Measurements from ENCODE around the gene FAM135A.
"Not testable (repeated sequence)": the region's sequence is repeated elsewhere in the genome, so short reads cannot be mapped to it uniquely, and the experiment has no call there.

Gene FAM135A

DNA sequence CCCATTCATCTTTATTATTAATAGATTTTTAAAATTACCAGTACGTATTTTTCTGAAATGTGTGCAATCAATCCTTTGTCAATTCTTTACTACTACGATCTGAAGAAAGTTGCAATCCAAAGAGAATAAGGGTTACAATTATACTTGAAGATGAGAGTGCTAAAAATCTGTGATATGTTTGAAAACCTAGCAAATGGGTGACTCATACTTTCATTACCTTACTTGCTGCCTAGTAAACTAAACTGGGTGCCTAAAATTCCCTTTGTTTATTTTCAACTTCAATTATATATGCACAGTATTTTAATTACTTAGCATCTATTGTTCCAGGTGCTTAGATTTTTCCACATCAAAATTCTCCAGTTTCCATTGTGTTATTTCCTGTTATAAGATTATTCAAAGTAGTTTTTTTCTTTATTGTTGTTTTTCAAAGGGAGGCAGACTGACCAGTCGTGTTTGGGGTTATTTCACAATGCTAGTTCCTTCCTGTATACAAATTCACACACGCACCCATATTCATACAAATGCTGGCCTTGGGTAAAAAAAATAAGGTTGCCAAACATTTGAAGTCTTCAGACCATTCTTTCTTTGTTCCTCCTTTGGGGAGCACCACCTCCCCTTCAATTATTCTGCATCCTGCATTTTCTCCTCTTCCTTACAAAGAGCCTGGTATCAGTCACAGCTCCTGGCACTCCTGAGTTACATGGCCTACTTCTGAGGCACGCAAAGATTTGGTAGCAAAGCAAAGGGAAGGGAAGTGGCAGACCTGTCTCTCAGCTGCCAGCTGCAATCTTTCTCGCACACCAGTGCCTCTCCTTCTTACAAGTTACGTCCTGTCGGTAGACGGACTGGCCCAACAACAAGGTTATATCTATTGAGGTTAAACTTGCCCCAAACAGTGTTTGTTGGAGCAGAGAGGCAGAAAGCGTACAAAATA lies 16.2 kb upstream of the FAM135A start:
- DNase-seq, result peak; percentile 27 to 28

DNA sequence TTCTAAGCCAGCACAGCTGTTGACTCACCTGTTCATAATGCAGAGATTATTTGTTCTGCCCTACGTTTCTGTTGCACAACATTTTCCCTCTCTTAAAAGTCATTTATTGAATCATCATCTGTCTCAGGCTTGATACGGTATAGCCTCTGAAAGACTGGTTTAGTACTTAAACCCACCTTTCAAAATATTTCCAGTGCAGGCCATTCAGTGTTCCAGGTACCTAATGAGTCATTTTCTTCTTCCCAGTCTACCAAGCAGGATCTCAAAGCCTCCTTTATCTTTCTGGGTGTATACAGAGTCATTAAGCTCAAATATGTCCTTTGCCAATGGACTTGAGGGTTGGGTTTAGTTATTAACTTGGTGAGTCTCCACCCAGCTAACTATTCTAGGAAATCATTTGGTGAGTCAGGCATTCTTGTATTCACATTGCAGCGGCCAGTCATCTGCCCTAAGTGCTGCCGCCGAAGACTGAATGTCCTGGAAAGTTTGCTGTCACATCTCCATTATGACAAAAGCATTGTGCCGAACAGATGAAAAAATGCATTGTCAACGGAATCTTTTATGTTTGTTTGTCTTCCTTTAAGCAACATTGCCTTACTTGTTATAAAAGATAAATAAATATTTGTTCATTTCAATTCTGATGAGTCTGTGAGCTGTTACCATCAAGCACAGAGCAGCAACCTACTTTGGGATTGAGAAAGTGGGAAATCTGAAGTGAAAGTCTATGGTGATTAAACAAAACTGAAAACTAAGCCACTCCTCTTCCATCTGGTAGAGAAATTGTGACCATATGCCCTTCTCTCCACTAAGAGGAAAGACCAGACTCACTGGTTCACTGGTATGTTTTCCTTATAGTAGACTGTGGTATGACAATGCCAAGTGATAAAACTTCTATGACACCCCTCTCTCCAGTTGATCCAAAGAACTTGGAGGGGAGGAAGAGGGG lies 14.3 kb upstream of the FAM135A start:
- DNase-seq, result no peak

GRCh38 chr6:70404658-70405057 lies 8.7 kb upstream of the FAM135A start:
- DNase-seq, result no peak

- DNase-seq, result peak; percentile 51 to 70
Measured at GRCh38 chr6:70409216-70409615, 4.1 kb upstream of the FAM135A start.

GRCh38 chr6:70411542-70412251 lies 1.6 kb upstream of the FAM135A start:
- DNase-seq, result no peak

- peak in 1 of 2 donors; percentile 3 for DNase-seq
Measured at GRCh38 chr6:70412252-70413113, 825 bp upstream of the FAM135A start.

GRCh38 chr6:70413992-70414494 lies 735 bp downstream of the FAM135A start:
- DNase-seq, result peak; percentile 11 to 27

GRCh38 chr6:70414813-70415212 lies 1.5 kb downstream of the FAM135A start:
- DNase-seq, result no peak

DNA sequence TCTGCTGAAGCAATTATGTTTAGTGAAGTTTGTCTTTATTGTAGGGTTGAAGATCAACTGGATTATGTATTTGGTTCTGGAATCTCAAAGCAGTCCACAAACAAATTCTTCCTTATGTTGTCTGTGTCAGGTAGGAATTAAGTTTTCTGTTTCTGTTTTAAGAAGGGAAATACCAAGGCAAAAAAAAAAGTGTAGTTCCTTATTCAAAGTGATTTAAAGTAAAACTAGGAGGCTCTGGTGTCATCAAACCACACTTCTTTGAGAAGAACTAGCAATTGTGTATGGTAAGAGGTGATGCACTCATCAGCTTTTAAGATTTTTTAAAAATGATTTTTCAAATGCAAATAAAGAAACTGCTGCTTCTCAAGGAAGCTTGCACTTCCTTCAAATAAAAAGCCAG lies 1.9 kb downstream of the FAM135A start:
- DNase-seq, result peak; percentile 46 to 56

DNA sequence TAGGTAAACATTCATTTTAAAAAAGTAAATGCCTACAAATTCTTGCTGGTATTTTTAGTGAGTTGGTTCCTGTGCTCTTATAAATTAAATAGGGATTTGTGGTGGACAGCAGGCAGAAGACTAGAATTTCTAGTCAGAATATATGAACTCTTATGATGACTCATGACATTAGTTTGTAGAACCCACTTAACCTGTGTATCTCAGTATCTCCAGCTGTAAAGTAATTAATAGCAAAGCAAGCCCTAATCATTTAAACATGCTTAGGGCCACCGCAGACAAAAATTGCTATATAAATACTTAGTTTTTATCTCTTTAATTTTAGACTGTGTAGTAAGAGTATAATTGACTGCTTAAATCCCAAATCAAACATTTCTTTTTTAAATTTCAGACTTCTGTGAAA lies 2.4 kb downstream of the FAM135A start:
- DNase-seq, result no peak

GRCh38 chr6:70421509-70421908 lies 8.2 kb downstream of the FAM135A start:
- no peak for DNase-seq

GRCh38 chr6:70423189-70424134 lies 10.2 kb downstream of the FAM135A start:
- DNase-seq, result no peak

- DNase-seq, result no peak
Measured at GRCh38 chr6:70424291-70424690, 11.0 kb downstream of the FAM135A start.

DNA sequence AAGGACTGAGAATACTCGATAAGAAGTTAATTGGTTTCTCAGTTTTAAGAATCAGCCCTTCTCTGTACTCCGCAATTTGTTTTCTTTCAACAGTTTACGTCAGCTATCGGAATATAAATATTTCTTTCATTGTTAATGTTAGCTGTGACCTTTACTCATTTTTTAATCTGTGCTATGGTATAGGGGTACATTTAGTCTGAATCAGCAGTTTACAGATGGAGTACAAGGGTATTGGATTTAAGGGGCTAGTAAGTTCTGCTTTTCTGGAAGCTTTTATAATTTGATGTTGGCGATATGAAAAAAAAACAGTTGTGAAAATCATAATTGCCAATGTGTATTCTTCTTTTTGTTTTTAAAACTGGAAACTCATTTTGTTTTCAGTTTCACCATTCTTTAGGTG lies 23.0 kb downstream of the FAM135A start:
- DNase-seq, result no peak

- no peak for DNase-seq
Measured at GRCh38 chr6:70445001-70445400, 31.7 kb downstream of the FAM135A start.

DNA sequence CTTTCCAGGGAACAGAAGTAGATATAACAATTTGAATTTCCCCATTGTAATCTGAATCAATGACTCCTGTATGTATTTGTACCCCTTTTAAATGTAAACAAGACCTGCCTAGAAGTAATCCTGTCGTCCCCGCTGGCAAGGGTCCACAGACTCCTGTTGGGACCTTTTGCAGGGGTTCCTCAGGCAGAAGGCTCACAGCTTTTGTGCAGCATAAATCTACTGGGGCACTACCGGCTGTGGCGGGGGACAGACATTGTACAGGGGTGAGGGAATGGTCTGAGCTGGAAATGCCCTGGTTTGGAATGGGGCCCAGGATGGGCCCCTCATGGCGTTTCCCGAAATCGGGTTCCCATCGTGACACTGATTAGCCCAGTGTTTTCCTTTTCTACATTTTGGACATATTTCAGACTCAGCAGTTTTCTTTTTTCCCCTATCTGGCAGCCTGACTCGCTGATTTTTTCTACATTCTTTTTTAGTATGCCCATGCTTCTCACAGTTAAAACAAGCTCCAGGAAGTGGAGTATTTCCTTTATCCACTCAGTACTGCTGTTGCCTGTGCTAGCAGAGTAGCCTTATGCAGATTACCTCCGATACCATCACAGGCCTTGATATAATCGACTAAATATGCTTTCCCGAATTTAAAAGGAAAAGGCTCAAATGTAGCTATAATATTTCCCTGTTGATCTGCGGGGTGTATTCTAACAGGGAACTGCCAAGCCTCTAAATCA lies 34.2 kb downstream of the FAM135A start:
- DNase-seq, result not testable (repeated sequence)

- DNase-seq, result not testable (repeated sequence)
Measured at GRCh38 chr6:70453899-70454298, 40.6 kb downstream of the FAM135A start.

- no peak for DNase-seq
Measured at GRCh38 chr6:70456735-70457134, 43.4 kb downstream of the FAM135A start.

GRCh38 chr6:70459235-70459634 lies 45.9 kb downstream of the FAM135A start:
- DNase-seq, result no peak

DNA sequence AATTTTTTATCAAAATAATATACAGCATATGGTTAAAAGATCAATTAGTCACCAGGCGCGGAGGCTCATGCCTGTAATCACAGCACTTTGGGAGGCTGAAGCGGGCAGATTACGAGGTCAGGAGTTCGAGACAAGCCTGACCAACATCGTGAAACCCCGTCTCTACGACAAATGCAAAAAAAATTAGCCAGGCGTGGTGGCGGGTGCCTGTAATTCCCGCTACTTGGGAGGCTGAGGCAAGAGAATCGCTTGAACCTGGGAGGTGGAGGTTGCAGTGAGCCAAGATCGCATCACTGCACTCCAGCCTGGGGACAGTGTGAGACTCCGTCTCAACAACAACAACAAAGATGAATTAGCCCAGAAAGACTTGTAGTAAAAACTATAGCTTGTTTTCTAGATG lies 46.4 kb downstream of the FAM135A start:
- DNase-seq, result not testable (repeated sequence)

All from inflammatory macrophage treated with lipopolysaccharide for 1 hour (primary cell).